Measurements from ENCODE around the gene SHISA9.
"Not testable (repeated sequence)": the region's sequence is repeated elsewhere in the genome, so short reads cannot be mapped to it uniquely, and the experiment has no call there.

GRCh38 chr16:12857435-12857834 is 44.0 kb upstream of the SHISA9 start:
- TF ChIP-seq POLR2A (IDR thresholded peaks at IDR 0.05), result not testable (repeated sequence)
- TF ChIP-seq, protein P1, sequence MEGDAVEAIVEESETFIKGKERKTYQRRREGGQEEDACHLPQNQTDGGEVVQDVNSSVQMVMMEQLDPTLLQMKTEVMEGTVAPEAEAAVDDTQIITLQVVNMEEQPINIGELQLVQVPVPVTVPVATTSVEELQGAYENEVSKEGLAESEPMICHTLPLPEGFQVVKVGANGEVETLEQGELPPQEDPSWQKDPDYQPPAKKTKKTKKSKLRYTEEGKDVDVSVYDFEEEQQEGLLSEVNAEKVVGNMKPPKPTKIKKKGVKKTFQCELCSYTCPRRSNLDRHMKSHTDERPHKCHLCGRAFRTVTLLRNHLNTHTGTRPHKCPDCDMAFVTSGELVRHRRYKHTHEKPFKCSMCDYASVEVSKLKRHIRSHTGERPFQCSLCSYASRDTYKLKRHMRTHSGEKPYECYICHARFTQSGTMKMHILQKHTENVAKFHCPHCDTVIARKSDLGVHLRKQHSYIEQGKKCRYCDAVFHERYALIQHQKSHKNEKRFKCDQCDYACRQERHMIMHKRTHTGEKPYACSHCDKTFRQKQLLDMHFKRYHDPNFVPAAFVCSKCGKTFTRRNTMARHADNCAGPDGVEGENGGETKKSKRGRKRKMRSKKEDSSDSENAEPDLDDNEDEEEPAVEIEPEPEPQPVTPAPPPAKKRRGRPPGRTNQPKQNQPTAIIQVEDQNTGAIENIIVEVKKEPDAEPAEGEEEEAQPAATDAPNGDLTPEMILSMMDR (IDR thresholded peaks at IDR 0.05), result not testable (repeated sequence)
